Natural killer cell (primary cell): ENCODE measurements around the gene NEDD4L. TPM values are rescaled to one million over a fixed set of nuclear protein-coding genes. Genes with fewer than 3 reads are reported as not detected.

ENCODE experiments used
- ATAC-seq, 3 donors: fragments of 150-1000 bp in 2 of 3; fragments of 200-7000 bp in 1 of 3; cut with Tn5 transposase; 1 replicate in 1 of 3; 2 replicates in 2 of 3; pipeline ENCODE4 v1.10.0; 2021; ENCODE audit warnings: mild to moderate bottlenecking in 2 of 3, moderate library complexity in 2 of 3
- DNase-seq, 2 donors: peaks; one replicate each; pipeline versions ENCODE4 v3.0.0 to v3.0.0-alpha.2; 2013 to 2021; ENCODE audit warnings: mixed read lengths in 1 of 2
- H3K27ac ChIP-seq: one replicate; pipeline ENCODE4 v1.5.1; 2013; ENCODE audit warnings: mild to moderate bottlenecking, low read length
- H3K27me3 ChIP-seq: one replicate; pipeline ENCODE4 v1.6.1; 2013; ENCODE audit warnings: low read length; ENCODE audit not compliant: control insufficient read depth, insufficient read depth
- H3K36me3 ChIP-seq: one replicate; pipeline ENCODE4 v1.6.1; 2013; ENCODE audit warnings: low read length; ENCODE audit not compliant: control insufficient read depth, insufficient read depth
- H3K4me1 ChIP-seq: one replicate; pipeline ENCODE4 v1.6.1; 2013; ENCODE audit warnings: low read length; ENCODE audit not compliant: control insufficient read depth, insufficient read depth
- H3K4me3 ChIP-seq: one replicate; pipeline ENCODE4 v1.5.1; 2013; ENCODE audit warnings: low read length
- H3K9me3 ChIP-seq: one replicate; pipeline ENCODE4 v1.6.1; 2013; ENCODE audit warnings: low read length; ENCODE audit not compliant: control insufficient read depth, insufficient read depth
- H3K27ac Mint-ChIP-seq, 2 donors: one replicate each; pipeline ENCODE4 v1.8.0; 2022; ENCODE audit warnings: mild to moderate bottlenecking in 2 of 2, mixed read lengths in 2 of 2, moderate library complexity in 1 of 2
- H3K27me3 Mint-ChIP-seq, 2 donors: one replicate each; pipeline ENCODE4 v1.8.0; 2022; ENCODE audit warnings: low read depth in 2 of 2, mixed read lengths in 2 of 2
- H3K36me3 Mint-ChIP-seq: one replicate; pipeline ENCODE4 v1.8.0; 2022; ENCODE audit warnings: mixed read lengths
- H3K4me1 Mint-ChIP-seq, 2 donors: one replicate each; pipeline ENCODE4 v1.8.0; 2022; ENCODE audit warnings: mixed read lengths in 2 of 2
- H3K4me3 Mint-ChIP-seq: one replicate; pipeline ENCODE4 v1.8.0; 2022; ENCODE audit warnings: mild to moderate bottlenecking, moderate library complexity, mixed read lengths
- H3K9me3 Mint-ChIP-seq, 2 donors: one replicate each; pipeline ENCODE4 v1.8.0; 2022; ENCODE audit warnings: mixed read lengths in 2 of 2
- WGBS: methylation state at CpG from one replicate; pipeline ENCODE4 v1.1.7; 2013; ENCODE audit warnings: missing lambda C conversion rate; ENCODE audit not compliant: insufficient coverage; 5-methylcytosine and 5-hydroxymethylcytosine counted together
- intact Hi-C: fragments of 100-400 bp; cut with micrococcal nuclease; formaldehyde crosslinking; loops from one replicate; pipeline ENCODE4 v1.14.2; 2022
- total RNA-seq, 4 donors: library from RNA; stranded (reverse); fragments of 120-200 nt in 1 of 4; gene quantifications; one replicate each; pipeline versions ENCODE4 v1.2.3 to v1.2.4, GENCODE V29; 2013 to 2022
- TF ChIP-seq, protein P1 (sequence below): fragments of 200-600 bp; IDR thresholded peaks from one replicate; pipeline ENCODE4 v1.8.0; 2022; ENCODE audit warnings: antibody characterized with exemption

Gene NEDD4L
- total RNA-seq, 3 donors from 2014 or later (not counting 1 experiment from before 2014, with no cell fraction given): 3.4 to 15.3 (median 14.3) TPM

DNA sequence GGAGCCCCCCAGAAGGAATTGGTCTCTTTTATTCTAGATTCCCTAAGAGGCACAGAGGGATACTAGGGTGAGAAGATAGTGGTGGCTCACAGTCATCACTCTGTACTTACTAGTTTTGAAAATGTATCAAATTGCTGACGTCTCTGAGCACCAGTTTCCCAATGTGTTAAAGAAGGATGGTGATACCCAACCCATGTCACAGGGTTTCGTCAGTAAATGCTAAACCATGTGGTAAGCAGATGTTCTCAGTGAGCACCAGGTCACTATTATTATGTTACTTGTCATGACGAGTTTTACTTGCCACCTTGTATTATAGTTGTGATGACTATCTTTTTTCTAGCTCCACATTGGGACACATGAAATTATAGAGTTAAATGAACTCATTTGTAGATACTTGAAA lies 54.7 kb downstream of the NEDD4L start:
- TF ChIP-seq, protein P1, sequence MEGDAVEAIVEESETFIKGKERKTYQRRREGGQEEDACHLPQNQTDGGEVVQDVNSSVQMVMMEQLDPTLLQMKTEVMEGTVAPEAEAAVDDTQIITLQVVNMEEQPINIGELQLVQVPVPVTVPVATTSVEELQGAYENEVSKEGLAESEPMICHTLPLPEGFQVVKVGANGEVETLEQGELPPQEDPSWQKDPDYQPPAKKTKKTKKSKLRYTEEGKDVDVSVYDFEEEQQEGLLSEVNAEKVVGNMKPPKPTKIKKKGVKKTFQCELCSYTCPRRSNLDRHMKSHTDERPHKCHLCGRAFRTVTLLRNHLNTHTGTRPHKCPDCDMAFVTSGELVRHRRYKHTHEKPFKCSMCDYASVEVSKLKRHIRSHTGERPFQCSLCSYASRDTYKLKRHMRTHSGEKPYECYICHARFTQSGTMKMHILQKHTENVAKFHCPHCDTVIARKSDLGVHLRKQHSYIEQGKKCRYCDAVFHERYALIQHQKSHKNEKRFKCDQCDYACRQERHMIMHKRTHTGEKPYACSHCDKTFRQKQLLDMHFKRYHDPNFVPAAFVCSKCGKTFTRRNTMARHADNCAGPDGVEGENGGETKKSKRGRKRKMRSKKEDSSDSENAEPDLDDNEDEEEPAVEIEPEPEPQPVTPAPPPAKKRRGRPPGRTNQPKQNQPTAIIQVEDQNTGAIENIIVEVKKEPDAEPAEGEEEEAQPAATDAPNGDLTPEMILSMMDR: no peak
- H3K27me3 Mint-ChIP-seq: peaks cover 0 to 5% of the 10 kb centered on the region in 2 donors
- no peak for DNase-seq
- no peak overlapping the region for H3K27ac ChIP-seq
- H3K9me3 ChIP-seq: no peaks in the 10 kb centered on the region
- no peaks in the 10 kb centered on the region for H3K4me1 ChIP-seq
- WGBS: 95% methylated on average over 3 of the region's 3 CpGs
- no peak overlapping the region for H3K4me3 Mint-ChIP-seq
- peaks cover 4 to 5% of the 10 kb centered on the region in 2 donors for H3K4me1 Mint-ChIP-seq
- no peak overlapping the region for H3K4me3 ChIP-seq
- no peaks in the 10 kb centered on the region for H3K36me3 ChIP-seq
- H3K27ac Mint-ChIP-seq: no peak overlapping the region
- H3K9me3 Mint-ChIP-seq: no peaks in the 10 kb centered on the region
- no peak for ATAC-seq
- intact Hi-C loops: no loop called here
- no peaks in the 10 kb centered on the region for H3K27me3 ChIP-seq
- H3K36me3 Mint-ChIP-seq: no peaks in the 10 kb centered on the region

DNA sequence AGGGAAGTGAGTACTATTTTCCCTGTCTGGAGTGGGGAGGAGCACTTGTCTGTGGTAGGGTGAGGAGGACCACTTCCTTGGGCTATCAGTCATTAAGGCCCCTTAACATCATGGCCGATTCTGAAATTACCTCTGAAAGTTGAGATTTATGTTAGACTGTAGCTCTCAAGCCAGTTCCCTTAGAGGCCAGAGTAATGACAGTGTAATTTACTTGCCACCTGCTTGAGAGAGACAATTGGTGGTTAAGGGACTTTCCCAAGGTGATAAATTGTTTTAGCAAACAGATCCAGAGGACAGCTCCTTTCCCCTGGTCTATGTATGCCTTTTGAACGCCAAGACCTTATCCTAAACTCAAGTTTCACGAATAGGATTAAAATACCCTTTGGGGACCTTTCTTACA lies 56.1 kb downstream of the NEDD4L start:
- Histone ChIP-seq H3K27me3 (no peaks in the 10 kb centered on the region), H3K4me1 (no peaks in the 10 kb centered on the region), H3K9me3 (no peaks in the 10 kb centered on the region), H3K27ac (no peak overlapping the region), H3K4me3 (no peak overlapping the region), H3K36me3 (no peaks in the 10 kb centered on the region)
- H3K27ac Mint-ChIP-seq: no peak overlapping the region
- TF ChIP-seq, protein P1: no peak
- intact Hi-C loops: no loop called here
- H3K9me3 Mint-ChIP-seq: no peaks in the 10 kb centered on the region
- ATAC-seq (no peak), DNase-seq (no peak)
- no peaks in the 10 kb centered on the region for H3K36me3 Mint-ChIP-seq
- H3K4me3 Mint-ChIP-seq: no peak overlapping the region
- peaks cover under 1 to 5% of the 10 kb centered on the region in 2 donors for H3K4me1 Mint-ChIP-seq
- WGBS: 61% methylated on average over 3 of the region's 3 CpGs
- H3K27me3 Mint-ChIP-seq: peaks cover 0 to 14% of the 10 kb centered on the region in 2 donors

DNA sequence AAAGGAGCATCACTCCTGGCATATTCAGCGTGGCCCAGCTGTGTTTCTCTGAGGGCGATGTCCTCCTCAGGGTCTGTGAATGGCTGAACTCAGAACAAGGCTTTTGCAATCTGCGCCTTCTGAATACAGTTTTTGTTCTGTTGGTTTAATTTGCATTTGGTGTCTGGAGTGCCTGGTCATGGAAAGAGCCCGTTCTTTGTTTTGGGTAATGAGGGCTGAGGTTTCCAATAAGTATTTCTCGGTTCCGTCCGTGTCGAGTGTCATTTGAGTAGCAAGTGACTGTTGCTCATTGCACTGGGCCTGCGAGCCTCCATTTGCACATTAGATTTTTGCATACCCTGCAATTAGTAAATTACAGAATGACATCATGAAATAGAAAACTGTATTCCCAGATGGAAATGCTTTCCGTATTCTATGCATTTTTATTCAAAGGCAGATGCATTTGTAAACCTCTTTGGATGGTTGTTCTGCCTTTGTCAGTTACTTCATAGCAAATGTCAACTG lies 57.3 kb downstream of the NEDD4L start:
- no peak overlapping the region for H3K4me3 ChIP-seq
- Mint-ChIP-seq H3K27me3 (peaks cover 0 to 14% of the 10 kb centered on the region in 2 donors), H3K27ac (no peak overlapping the region), H3K36me3 (no peaks in the 10 kb centered on the region), H3K9me3 (no peaks in the 10 kb centered on the region), H3K4me1 (peaks cover 0 to 5% of the 10 kb centered on the region in 2 donors), H3K4me3 (no peak overlapping the region)
- DNase-seq: no peak
- H3K27ac ChIP-seq: no peak overlapping the region
- H3K27me3 ChIP-seq: no peaks in the 10 kb centered on the region
- TF ChIP-seq, protein P1: no peak
- intact Hi-C loops: no loop called here
- H3K4me1 ChIP-seq: no peaks in the 10 kb centered on the region
- H3K9me3 ChIP-seq: no peaks in the 10 kb centered on the region
- H3K36me3 ChIP-seq: no peaks in the 10 kb centered on the region
- ATAC-seq: no peak
- 91% methylated on average over 10 of the region's 10 CpGs for WGBS

DNA sequence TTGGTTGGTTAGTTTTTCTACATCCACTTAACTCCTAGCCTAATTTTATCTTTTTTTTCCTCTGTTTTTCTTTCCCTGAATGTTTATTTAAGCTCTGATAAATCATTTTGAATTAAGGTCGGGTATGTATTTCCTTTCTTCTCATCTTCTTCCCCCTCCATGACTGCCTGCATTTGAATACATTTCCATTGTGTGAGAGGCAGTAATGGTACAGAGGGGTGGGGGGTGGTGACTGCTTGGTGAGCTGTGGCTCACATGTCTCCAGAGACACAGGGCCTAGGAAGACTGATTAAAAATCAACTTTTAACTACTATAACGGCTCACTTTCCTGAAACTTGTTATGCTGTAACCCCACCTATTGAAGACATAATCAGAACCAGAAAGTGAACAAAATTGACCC lies 58.0 kb downstream of the NEDD4L start:
- no peaks in the 10 kb centered on the region for H3K36me3 ChIP-seq
- peaks cover 0 to 5% of the 10 kb centered on the region in 2 donors for H3K4me1 Mint-ChIP-seq
- TF ChIP-seq, protein P1: no peak
- no peaks in the 10 kb centered on the region for H3K9me3 Mint-ChIP-seq
- H3K4me3 Mint-ChIP-seq: no peak overlapping the region
- DNase-seq (no peak), ATAC-seq (no peak)
- H3K4me1 ChIP-seq: no peaks in the 10 kb centered on the region
- no CpG with 5 or more reads among the region's 2 CpGs for WGBS
- intact Hi-C loops: no loop called here
- no peak overlapping the region for H3K4me3 ChIP-seq
- no peak overlapping the region for H3K27ac Mint-ChIP-seq
- no peaks in the 10 kb centered on the region for H3K9me3 ChIP-seq
- H3K36me3 Mint-ChIP-seq: no peaks in the 10 kb centered on the region
- H3K27me3 Mint-ChIP-seq: peaks cover 0 to 14% of the 10 kb centered on the region in 2 donors
- no peak overlapping the region for H3K27ac ChIP-seq
- no peaks in the 10 kb centered on the region for H3K27me3 ChIP-seq
